ENCODE data around the gene TKFC.
"Not testable (repeated sequence)": the region's sequence is repeated elsewhere in the genome, so short reads cannot be mapped to it uniquely, and the experiment has no call there.

TKFC gene

DNA sequence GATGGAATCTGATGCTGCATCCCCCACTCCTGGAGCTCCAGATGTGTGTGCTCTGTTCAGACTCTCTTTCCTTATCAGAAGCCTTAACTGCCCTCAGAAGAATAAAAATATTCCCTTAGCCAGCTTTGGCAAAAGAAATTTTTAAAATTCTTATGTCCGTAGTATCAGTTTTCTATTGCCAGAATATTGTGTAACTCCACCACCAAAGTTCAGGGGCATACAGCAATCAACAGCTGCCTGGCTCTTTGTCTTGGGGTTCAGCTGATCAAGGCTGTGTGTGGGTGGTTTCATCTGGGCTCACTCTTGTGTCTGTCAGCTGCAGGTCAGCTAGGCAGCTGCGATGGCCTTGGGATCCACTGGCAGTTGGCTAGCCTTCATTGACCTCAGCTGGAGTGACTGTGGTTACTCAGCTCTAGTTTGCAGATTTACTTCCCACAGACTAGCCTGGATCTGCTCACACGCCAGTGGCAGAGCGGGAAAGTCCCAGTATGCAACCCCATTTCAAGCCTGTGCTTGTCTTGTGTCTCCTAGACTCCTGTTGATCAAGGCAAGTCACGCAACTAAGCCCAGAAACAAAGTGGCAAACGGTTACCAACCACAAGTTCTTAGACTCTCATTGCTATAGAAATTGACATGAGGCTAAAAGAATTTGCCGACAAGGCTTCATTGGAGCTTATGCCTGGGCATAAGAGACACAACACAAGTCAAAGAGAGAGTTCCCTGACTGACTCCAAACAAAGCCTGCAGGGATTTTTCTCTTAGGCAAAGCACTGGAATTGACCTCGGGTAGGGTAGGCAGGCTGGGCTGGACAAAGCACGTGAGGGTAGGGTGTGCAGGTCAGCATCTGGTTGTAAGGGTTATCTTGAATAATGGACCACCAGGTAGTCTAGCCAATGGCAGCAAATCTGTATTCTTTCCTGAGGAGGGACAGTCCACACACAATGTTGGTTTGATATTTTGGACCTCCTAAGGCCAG is 36.6 kb downstream of the TKFC start:
- DNase-seq, result no peak

DNA sequence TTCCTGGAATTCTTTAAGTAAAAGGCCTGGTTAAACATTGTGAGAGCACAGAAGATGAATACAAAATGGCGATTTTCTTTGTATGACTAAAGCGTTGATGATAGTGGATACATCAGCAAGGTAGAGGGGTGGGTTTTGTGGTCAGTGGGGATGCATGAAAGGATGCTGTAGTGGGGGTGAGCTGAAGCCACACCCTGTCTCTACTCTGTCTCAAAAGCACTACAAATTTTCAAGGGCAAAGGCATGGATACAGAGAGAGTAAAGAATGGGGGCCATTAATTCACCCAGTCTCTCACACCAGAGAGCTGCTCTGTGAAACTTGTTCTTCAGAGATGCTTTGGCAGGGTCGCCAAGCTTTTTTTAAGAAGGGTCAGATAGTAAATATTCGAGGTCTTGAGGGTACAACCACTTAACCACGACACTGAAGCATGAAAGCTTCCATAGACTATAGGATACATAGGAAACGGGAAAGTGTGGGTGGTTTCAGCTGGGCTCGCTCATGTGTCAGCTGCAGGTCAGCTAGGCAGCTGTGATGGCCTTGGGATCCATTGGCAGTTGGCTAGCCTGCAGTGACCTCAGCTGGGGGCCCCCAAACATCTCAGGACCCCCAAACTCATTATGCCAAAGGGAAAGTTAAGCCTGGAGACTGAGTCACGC is 37.4 kb downstream of the TKFC start:
- no peak for DNase-seq

DNA sequence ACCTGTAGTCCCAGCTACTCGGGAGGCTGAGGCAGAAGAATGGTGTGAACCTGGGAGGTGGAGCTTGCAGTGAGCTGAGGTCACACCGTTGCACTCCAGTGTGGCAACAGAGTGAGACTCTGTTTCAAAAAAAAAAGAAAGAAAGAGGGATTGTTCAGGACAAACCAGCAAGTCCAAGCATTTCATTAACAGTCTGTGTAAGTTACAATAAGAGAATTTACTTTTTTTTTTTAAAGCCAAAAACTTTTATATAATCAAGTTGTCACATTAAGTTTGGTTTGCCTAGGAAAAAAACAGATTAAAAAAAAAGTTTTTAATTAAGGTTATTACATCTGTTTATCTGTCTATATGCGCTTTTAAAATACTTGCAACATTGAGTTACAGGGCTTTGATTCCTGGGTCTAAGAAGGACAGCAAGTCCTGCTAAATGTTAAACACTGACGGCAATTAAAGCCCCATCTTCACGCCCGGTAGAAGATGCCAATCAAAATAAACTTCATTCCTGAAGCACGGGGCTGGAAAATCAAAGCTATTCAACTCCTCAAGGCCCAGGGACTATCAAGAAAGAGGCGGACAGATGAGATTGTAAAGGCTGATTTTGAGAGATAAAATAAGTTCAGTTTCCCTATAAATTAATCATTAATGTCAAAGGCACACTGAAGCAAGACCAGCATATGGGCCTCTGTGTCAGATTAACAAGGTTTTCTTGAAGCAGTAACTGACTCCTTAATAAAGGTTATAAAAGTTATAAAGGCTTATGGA is 39.8 kb downstream of the TKFC start:
- DNase-seq, result no peak

DNA sequence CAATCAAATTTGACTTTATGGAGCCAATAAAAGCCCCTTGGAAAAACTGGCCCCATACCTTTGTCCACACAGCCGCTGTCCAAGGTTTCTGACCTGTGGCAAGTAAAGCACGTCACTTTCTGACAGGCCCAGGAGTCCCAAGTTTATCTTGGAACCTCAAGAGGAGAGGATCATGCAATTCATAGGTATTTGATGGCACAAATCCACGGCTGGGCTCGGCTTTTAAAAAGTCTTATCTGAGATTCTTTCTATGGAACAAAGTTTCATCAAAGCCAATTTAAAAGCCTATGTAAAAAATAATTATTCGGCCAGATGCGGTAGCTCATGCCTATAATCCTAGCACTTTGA is 42.7 kb downstream of the TKFC start:
- no peak for DNase-seq

DNA sequence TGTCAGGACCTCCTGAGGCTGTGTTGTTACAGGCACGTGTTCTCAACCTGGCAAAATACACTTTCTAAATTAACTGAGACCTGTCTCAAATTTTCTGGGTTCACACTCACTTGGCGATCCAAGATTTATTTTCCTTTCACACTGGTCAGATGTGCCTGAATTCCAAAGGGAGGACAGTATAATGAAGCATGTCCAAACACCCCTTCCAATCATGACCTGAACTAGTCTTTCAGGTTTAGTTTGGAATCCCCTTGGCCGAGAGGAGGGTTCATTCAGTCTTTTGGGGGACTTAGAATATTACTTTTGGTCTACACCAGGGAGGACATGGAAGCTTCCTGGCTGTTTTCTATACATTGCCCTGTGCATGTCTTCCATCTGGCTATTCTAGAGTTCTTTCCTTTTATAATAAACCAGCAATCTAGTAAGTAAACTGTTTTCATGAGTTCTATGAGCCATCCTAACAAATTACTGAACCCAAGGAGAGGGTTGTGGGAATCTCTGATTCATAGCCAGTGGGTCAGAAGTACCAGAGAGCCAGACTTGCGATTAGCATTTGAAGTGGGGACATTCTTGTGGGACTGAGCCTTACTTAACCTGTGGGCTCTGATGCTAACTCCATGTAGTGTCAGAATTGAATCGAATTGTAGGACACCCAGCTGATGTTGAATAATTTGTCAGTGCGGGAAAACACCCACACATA is 44.6 kb downstream of the TKFC start:
- peak; percentile 57 for DNase-seq

DNA sequence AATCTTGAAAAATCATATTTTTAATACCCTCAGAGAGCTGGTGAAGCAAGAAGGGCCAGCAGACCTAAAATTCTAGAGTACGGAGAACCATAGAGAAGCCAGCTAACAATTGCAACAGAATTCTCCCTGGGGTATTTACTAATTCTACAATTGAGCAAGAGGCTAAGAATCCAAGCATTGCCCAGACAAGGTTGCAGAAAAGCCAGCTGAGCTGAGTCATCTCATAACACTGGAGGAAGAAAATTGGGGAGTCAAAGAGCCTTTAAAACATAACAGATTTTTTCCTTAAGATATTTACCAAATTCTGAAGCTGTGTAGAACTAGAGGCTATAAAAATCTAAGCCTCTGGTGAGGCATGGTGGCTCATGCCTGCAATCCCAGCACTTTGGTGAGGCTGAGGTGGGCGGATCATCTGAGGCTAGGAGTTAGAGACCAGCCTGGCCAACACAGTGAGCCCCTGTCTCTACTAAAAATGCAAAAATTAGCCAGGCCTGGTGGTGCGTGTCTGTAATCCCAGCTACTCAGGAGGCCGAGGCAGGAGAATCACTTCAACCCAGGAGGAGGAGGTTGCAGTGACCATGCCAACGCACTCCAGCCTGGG is 45.8 kb downstream of the TKFC start:
- DNase-seq, result peak; percentile 96

DNA sequence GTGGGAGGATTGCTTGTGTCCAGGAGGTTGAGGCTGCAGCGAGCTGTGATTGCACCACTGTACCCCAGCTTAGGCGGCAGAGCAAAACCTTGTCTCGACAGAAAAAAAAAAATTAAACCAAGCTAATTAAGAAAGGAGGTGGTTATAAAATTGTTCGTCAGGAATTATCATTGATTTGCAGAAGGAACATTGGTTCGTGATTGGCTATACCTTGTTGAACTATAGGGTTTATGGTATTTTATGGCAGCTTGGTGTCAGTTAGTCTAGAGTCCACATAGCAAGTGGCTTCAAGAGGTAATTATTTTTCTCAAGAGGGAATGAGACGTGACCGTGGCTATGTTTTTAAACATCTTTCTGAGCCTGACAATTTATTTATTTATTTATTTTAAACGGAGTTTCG is 47.9 kb downstream of the TKFC start:
- DNase-seq, result no peak

DNA sequence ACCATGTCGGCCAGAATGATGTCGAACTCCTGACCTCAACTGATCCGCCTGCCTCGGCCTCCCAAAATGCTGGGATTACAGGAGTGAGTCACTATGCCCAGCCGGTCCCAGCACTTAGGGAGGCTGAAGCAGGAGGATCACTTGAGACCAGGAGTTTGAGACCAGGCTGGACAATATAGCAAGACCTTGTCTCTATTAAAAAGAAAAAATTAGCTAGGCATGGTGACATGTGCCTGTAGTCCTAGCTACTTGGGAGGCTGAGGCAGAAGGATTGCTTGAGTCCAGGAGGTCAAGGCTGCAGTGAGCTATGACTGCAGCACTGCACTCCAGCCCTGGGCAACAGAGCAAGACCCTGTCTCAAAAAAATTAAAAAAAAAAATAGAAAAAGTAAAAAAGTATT is 50.8 kb downstream of the TKFC start:
- DNase-seq, result not testable (repeated sequence)

DNA sequence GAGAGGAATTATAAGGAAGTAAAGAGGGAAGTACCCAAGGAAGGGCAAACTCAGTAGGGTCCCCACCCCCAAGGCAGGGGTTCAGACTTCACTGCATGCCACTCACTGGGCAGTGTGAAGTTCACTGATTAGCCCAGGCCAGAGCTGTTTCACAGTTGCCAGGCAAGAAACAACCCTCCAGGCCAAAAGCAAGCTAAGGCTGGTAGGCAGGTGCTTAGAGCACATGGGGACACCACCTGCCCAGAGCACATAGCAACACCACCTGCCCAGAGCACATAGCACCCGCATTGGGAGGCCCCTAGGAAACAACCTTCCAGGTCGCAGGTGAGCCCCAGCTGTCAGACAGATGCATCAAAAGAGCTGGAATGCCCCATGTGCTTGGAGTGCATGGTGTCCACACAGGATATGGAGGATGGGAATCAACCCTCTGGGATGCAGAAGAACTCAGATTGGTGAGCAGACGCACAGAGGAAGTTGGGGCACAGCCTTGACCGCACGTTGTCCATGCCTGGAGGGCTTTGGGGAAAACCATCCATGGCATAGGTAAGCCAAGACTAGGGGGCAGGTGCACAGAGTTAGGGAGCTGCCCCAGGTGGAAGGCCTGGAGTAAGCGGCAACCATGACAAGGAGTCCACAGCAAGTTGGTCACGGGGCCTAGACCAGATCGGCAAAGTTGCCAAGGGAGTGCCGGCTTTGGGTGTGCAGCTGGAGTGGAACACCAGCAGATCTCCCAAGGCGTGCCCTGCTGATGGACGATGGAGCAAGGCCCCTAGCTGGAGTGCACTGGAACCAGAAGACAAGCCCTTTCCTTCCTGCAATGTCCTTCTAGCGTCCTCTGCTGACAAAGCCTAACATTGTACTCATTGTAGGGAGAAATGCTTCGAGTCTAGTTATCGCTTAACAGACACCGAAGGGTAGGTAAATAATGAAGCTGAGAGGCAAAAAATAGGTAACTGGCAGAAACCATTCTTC is 51.5 kb downstream of the TKFC start:
- peak; percentile 18 for DNase-seq

DNA sequence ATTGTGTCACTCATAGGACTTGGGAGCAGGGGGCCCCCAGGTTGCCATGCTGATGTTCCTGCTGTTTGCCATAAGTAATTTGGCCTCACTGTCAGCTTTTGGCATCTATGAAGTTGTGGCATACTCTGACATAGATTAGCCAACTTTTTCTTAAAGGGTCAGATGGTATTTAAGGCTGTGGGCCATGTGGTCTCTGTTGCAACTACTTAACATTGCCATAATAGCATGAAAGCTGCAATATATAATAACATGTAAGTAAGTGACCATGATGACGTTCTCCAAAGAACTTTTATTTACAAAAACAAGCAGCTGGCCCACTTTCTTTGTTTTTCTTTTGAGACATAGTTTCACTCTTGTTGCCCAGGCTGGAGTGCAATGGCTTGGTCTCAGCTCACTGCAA is 57.1 kb downstream of the TKFC start:
- DNase-seq, result no peak

DNA sequence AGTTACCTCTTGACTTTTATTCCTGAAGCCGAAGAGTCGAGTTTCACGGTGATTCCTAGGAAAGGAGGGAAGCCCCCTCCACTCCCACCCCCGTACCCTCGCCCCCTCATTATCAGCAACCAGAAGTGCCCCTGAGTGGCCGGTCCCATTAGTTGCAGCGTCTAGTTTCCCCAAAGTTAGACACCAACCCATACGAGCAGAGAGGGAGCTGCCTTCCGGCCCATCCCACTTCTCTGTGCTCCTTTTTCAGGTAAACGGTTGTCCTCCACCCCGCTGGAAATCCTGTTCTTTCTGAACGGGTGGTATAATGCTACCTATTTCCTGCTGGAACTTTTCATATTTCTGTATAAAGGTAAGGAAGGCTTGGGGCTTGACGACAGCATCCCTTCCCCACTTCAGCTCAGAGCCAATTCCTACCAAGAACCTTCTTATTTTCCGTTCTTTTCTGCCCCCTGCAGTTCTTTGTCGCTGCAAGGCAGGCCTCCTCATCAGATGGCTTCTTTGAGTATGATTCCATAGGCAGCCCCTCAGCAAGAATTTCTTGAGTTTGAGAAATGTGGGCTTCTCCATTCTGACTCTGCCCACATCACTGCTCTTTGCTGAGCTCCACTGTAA is 60.1 kb downstream of the TKFC start:
- DNase-seq, result peak; percentile 39

Measured in fibroblast of skin of right biceps (primary cell).